ENCODE results near the gene RET. TPM values are rescaled to one million over a fixed set of nuclear protein-coding genes. Genes with fewer than 3 reads are reported as not detected.

Gene RET
- total RNA-seq, 1 experiment from 2014 or later: not detected

GRCh38 chr10:43049081-43049551 is 27.8 kb upstream of the RET start:
- DNase-seq (ENCODE audit: unreplicated experiment): no peak
- no peak overlapping the region for H3K27ac Mint-ChIP-seq (ENCODE audit: low read depth, unreplicated experiment)
- CTCF ChIA-PET: interaction anchor here (0.5 to 1.4 kb wide), 2 partner anchors 10 to 679 kb away, joined by 3 read pairs; no protein-coding TSS in a partner anchor
- no peaks in the 10 kb centered on the region for H3K36me3 Mint-ChIP-seq (ENCODE audit: insufficient read depth, unreplicated experiment)
- peaks cover 35% of the 10 kb centered on the region for H3K27me3 Mint-ChIP-seq (ENCODE audit: insufficient read depth, unreplicated experiment)
- POLR2A ChIA-PET: no interaction called here
- no peaks in the 10 kb centered on the region for H3K9me3 Mint-ChIP-seq (ENCODE audit: unreplicated experiment)
- H3K4me1 Mint-ChIP-seq (ENCODE audit: insufficient read depth, unreplicated experiment): no peaks in the 10 kb centered on the region
- intact Hi-C loops (cut with micrococcal nuclease): no loop called here
- no peak for TF ChIP-seq CTCF (IDR thresholded peaks at IDR 0.05; ENCODE audit: unreplicated experiment)
- no TSS peak for BruUV-seq (replicated peaks)
- no peak overlapping the region for H3K4me3 Mint-ChIP-seq (ENCODE audit: unreplicated experiment)

- POLR2A ChIA-PET: interaction anchor here (1.2 kb wide), 1 partner anchor 24 kb away, joined by 4 read pairs; no protein-coding TSS in a partner anchor
- no peak overlapping the region for H3K27ac Mint-ChIP-seq (ENCODE audit: low read depth, unreplicated experiment)
- no peaks in the 10 kb centered on the region for H3K4me1 Mint-ChIP-seq (ENCODE audit: insufficient read depth, unreplicated experiment)
- intact Hi-C loops (cut with micrococcal nuclease): no loop called here
- H3K36me3 Mint-ChIP-seq (ENCODE audit: insufficient read depth, unreplicated experiment): no peaks in the 10 kb centered on the region
- no peak for TF ChIP-seq CTCF (IDR thresholded peaks at IDR 0.05; ENCODE audit: unreplicated experiment)
- H3K27me3 Mint-ChIP-seq (ENCODE audit: insufficient read depth, unreplicated experiment): peaks cover 35% of the 10 kb centered on the region
- no peak overlapping the region for H3K4me3 Mint-ChIP-seq (ENCODE audit: unreplicated experiment)
- DNase-seq (ENCODE audit: unreplicated experiment): no peak
- no peaks in the 10 kb centered on the region for H3K9me3 Mint-ChIP-seq (ENCODE audit: unreplicated experiment)
- CTCF ChIA-PET: no interaction called here
- no TSS peak for BruUV-seq (replicated peaks)
Observed at GRCh38 chr10:43050011-43050410, 26.9 kb upstream of the RET start.

- intact Hi-C loops (cut with micrococcal nuclease): no loop called here
- ChIA-PET POLR2A (no interaction called here), CTCF (interaction anchor here (0.6 kb wide), 3 partner anchors 12 to 147 kb away, joined by 3 read pairs; no protein-coding TSS in a partner anchor)
- Mint-ChIP-seq H3K27me3 (ENCODE audit: insufficient read depth, unreplicated experiment) (peaks cover 35% of the 10 kb centered on the region), H3K9me3 (ENCODE audit: unreplicated experiment) (no peaks in the 10 kb centered on the region), H3K4me3 (ENCODE audit: unreplicated experiment) (no peak overlapping the region), H3K27ac (ENCODE audit: low read depth, unreplicated experiment) (no peak overlapping the region), H3K36me3 (ENCODE audit: insufficient read depth, unreplicated experiment) (no peaks in the 10 kb centered on the region), H3K4me1 (ENCODE audit: insufficient read depth, unreplicated experiment) (no peaks in the 10 kb centered on the region)
- no TSS peak for BruUV-seq (replicated peaks)
- DNase-seq (ENCODE audit: unreplicated experiment): no peak
- TF ChIP-seq CTCF (IDR thresholded peaks at IDR 0.05; ENCODE audit: unreplicated experiment): no peak
Observed at GRCh38 chr10:43053825-43054224, 23.0 kb upstream of the RET start.

GRCh38 chr10:43054593-43054992 is 22.3 kb upstream of the RET start:
- Mint-ChIP-seq H3K36me3 (ENCODE audit: insufficient read depth, unreplicated experiment) (no peaks in the 10 kb centered on the region), H3K4me1 (ENCODE audit: insufficient read depth, unreplicated experiment) (no peaks in the 10 kb centered on the region), H3K9me3 (ENCODE audit: unreplicated experiment) (no peaks in the 10 kb centered on the region), H3K4me3 (ENCODE audit: unreplicated experiment) (no peak overlapping the region), H3K27ac (ENCODE audit: low read depth, unreplicated experiment) (no peak overlapping the region), H3K27me3 (ENCODE audit: insufficient read depth, unreplicated experiment) (peaks cover 35% of the 10 kb centered on the region)
- ChIA-PET CTCF (interaction anchor here (0.6 to 0.7 kb wide), 2 partner anchors 13 to 146 kb away, joined by 3 read pairs; no protein-coding TSS in a partner anchor), POLR2A (no interaction called here)
- intact Hi-C loops (cut with micrococcal nuclease): no loop called here
- DNase-seq (ENCODE audit: unreplicated experiment): no peak
- no peak for TF ChIP-seq CTCF (IDR thresholded peaks at IDR 0.05; ENCODE audit: unreplicated experiment)
- no TSS peak for BruUV-seq (replicated peaks)
